ENCODE data around the gene DCANP1. TPM values are rescaled to one million over a fixed set of nuclear protein-coding genes. Genes with fewer than 3 reads are reported as not detected.
"Not testable (repeated sequence)": the region's sequence is repeated elsewhere in the genome, so short reads cannot be mapped to it uniquely, and the experiment has no call there.

DCANP1 gene, protein sequence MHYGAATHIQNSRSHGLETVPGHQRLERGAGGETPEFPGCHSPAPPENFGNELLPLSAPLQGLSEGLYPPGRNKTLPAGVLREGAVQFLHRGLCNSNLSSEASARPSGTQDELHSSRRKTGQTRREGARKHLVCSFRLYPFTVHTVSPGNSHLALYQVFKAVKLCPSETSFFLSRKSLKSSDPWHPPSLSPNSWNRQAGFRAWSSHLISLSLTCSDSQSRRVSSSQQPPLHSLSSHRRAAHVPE
- not detected for total RNA-seq

DNA sequence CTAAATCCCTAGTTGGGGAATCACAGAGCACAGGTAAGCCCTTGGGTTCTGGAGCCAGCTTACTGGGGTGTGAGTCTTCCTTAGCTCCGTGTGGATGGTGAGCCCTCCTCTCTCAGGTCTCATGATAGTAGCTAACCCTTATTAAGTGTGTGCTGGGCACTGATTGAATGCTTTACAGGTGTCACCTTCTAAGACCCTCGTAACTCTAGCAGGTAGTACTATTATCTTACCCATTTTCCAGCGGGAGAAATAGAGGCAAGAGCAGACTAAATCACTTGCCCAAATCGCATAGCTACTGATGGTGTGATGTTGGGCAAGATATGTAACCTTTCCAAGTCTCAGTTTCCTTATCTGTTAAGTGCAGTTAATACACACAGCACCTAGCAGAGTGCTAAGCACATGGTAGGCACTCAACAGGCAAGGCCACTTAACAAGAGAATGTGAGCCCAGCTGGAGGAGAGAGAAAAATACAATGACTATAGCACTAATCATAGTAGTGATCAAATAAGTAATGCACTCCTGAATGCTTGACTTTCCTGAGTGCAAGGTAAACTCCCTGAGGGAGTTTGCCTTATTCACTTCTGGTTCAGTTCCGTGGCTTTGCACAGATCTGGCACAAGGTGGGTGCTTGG, at the start of gene DCANP1:
Gene DCANP1 (minus strand): TSS at position 51 of the 632 bp plus-strand sequence. CDS start 240 bp downstream, outside the sequence.
- DNase-seq: no peak

DNA sequence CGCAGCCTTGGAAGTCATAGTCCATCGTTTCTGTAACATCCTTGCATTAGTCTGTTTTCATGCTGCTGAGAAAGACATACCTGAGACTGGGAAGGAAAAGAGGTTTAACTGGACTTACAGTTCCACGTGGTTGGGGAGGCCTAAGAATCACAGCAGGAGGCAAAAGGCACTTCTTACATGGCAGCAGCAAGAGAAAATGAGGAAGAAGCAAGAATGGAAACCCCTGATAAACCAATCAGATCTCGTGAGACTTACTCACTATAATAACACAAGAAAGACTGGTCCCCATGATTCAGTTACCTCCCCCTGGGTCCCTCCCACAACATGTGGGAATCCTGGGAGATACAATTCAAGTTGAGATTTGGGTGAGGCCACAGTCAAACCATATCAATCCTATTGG, 48.4 kb upstream of the DCANP1 start:
- not testable (repeated sequence) for DNase-seq

DNA sequence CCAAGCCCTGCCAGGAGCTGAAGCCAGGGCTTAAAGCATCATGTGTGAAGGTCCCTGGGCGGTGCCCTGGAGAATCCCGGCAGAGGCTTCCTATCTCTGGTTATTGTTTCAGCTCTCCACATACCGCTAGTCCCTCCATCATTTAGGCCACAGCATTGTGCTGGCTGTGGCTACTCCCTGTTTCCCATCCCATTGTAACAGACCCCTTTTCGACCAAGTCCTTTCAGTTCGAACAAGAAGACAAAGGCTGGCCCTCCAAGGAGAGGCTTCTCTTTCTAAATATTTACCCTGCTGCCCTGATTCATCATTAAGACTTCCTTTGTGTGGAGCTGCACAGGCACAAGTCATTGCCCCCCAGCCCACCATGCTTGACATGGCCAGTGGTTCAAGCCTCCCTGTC, 47.0 kb upstream of the DCANP1 start:
- no peak for DNase-seq

DNA sequence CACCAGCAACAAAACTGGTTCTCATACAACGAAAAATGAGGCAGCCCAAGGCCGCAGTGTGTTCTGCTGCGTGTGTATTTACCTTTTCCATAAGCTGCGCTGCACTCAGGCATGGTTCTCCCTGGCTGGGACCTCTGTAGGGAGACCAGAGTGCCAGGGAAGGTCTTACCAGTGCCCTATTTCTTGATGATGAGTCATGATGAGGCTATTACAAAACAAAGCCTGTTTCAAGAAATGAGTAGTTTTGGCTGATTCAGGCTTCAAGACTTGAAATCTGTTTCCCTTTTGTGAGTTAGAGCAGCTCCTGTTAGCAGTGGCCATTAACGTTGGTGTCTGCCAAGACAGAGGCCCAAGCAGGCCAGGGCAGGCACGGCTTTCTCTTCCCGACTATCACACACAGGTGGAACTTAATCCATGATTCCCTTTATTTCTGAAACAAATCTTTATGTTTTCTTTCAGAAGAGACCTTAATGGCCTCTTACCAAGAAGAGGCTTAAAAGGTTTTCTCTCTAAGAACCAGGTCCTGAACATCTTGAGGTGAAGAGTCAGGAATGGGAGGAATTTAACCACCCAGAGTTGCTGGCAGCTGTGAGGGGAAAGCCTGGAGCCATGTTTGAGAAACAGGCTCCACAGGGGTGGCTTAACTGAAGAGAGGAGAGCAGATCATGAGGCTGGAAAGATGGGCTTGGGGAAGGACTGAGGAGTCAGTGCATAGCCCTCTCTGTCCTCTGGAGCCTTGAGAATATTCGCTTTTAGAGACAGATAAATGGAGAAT, 46.4 kb upstream of the DCANP1 start:
- no peak for DNase-seq

DNA sequence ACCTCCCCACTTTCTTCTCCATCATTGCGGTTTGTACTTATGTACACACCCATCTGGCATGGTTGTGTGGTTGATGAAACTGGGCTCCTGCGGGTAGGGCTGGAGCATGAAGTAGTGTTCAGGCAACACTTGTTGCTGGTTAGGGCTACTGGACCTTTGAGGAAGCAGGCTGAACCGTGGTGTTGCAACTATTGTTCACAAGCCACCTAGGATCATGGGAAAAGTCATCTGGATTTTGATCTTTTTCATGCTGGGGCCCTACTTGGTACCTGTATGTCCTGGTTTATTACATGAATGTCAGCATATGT, 45.1 kb upstream of the DCANP1 start:
- no peak for DNase-seq

DNA sequence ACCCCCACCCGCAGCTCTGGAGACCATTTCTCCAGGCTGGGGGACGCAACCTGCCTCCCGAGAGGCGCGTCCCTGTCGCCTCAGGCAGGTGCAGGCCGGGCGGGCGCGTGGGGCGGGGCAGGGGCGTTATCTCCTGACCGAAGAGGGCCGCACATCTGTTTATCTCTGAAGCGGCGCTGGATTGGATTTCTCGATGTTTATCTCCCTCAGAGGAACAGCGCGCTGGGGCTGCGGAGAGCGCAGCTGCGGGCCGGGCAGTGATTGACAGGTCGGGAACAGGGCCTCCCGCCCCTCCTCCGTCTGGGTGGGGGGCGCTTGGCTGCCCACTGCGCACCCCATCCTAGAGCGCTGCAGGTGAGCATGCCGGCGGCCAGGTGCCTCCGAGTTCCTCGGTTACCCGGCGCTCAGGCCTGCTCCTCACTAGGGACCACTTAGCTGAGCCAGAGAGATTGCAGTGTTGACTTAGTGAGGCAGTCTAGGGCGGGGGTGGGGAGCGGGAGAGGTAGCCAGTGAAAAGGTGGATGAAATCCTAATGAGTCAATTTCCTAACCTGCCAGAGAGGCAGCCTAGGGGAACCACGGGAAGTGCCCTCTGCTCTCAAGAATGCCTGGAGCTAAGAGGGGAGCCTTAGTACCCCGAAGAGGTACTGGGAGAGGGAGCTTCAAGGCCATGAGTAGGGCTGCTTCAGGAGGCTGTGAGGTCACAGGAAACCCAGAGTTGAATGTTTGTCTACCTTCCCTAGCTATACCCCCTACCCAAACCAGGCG, 44.6 kb upstream of the DCANP1 start:
- DNase-seq: no peak

DNA sequence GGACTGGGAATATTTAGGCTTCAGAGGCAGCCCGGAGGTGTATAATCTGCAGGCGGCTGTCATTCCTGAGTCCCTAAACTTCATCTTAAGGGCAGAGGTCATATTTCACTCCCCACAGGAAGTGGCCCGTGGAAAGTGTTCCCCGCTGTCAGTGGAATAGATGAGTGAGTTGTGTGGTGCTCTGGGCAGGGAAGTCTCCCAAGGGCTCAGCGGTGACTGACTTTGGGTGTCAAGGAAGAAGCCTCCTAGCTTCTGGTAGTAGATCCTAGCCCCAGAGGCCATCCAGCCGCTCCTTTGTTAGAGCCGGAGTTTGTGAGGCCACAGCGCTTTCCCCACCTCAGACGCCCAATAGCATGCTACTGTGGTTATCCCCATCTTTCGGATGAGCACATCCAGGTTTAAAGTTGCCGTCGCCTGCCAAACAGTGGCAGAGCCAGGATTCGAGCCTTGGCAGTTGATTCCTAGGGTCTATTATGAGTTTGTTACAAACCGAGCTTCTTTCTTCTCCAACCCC, 43.9 kb upstream of the DCANP1 start:
- DNase-seq: no peak

DNA sequence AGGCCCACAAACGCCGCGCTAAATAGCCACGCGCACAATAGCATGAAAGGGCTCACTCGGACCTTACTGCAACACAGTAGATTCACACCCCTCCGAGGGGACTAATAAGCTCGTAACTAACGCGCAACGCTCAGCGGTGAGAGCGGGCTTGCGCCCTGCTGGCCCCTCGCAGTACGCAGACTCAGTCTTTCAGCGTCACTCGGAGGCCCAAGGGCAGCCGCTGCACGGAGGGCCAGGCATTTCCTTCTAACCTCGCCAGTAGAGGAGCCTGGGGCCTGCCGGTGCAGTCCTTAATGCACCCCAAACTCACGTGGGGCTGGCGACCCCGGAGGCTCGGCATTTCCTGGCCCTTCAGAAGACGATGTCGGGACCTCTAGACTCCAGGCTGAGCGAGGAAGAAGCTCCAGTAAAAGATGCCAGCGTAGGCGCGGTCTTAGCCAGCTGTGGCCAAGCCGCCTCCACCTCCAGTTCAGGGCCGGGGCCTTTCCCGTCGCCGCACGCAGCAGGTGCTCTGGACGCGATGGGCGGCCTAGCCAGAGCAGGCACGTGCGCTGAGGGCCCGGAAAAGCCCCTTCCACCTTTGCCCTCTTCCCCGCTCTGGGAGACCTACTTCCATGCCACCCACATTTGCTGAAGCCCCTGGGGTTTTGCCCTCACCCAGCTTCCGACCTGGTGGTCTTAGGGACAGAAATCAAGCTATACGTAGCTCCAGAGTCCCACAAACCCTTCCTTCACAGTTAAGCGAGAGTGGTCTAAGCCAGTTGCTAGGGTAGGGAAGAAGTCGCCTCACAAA, 43.3 kb upstream of the DCANP1 start:
- no peak for DNase-seq

DNA sequence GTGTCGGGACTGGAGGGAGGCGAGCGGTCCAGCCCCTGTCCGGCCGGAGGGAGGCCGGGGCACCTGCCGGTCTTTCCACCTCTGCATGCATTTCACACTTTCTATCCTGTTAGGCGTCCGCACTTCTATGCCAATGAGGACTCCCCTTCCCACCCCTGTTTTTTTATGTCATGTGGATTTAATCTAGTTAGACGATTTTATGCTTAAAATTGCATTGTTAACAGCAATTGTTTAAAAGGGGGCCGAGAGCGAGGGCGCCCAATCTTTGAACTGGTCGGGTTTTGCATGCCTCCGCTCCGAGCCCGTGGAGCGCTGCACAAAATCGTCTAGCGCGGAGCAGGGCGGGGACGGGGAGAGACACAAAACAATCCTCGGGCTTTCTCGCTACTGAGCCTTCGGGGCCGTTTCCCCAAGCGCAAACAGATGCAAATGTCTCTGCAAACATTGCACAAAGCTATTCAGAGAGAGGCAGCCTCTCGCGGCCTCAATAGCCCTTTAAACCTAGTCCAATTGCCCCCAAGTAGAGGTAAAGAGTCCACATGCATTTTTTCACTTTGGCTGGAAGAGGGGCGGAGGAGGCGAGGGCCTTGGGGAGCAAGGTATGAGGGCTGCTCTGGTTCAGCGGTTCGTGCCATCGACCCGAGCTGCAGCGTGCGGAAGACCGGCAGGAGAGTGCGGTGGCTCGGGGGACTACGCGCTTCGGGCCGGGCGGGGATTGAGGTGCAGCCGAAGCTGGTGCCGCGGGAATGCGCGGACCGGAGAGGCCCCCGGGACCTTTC, 42.5 kb upstream of the DCANP1 start:
- no peak for DNase-seq

DNA sequence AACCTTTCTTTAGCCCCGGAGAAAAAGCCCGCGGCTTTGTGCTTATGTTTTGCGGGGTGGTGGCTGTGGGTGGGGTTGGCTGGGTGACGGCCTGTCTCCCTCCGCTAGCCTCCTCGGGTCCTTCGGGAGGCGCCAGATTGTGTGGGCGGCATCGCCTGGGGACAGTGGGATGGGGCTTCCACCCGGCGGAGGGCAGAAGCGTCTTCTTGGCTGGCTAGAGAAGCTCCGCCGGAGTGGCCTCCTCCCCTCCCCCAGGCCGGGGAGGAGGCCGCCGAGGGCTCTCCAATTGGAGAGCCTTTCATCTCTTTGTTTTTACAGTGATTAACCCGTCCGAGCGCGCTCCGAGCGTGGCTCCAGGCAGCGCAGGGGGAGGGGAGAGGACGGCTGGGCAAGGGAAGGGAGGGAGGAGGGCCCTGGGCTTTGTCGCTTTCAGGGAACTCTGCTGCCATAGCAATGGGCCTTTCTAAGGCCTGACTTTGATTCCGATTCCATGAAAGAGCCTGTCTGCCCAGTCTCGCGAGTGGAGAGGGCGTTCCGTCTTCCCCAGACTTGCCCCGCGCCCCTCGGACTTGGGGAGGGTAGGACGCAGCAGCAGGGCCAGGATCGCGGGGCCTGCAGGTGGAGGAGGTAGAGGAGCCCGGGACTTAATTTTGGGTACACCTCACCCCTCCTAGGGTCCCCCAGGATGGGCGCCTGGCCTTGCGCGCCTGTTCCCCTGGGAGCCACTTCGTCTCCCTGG, 41.7 kb upstream of the DCANP1 start:
- no peak for DNase-seq

DNA sequence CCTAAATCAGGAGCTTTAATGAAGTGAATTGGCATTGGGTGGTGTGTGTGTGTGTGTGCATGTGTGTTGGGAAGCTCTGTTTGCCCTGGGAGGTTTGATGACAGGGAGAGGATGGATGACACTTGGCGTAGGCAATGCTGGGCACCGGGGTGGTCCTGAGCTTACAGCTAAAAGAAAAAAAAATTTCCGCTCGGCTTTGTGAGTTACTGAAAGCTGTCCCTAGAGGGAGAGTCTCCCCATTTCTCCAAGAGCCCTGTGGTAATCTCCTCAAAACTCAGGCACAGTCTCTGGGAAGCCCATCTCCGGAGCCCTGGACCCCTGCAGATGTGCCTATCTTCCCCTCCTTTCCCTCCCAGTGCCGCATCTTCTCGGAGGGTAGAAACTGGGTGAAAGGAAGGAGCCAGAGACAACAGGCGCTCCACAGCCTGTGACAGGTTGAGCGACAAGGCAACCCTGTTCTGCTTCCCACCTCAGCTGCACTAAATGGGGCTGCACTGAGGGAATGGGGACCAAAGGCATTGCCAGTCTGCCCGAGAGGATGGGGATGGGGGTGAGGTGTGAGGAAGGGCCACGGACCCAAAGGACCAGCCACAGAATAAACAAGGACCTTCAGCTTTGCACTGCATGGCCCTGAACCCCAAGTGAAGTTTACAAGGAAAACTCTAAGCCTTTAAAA, 40.8 kb upstream of the DCANP1 start:
- DNase-seq: no peak

DNA sequence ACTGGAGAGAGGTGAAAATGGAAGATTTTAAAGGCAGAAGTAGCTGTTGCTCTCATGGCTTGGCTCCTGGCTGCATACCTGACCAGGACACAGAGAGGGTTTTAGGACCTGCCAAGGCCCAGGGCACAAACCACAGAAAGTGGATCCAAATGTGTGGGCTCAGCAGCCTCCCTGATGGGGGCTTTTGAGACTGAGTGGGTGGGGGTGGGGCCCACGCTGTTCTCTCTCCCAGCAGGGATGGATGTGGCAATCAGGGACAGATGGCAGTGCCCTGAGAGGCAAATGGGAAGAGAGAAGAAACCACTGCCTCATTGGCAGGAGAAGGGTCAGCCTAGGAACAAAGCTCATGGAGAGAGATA, 39.9 kb upstream of the DCANP1 start:
- no peak for DNase-seq

DNA sequence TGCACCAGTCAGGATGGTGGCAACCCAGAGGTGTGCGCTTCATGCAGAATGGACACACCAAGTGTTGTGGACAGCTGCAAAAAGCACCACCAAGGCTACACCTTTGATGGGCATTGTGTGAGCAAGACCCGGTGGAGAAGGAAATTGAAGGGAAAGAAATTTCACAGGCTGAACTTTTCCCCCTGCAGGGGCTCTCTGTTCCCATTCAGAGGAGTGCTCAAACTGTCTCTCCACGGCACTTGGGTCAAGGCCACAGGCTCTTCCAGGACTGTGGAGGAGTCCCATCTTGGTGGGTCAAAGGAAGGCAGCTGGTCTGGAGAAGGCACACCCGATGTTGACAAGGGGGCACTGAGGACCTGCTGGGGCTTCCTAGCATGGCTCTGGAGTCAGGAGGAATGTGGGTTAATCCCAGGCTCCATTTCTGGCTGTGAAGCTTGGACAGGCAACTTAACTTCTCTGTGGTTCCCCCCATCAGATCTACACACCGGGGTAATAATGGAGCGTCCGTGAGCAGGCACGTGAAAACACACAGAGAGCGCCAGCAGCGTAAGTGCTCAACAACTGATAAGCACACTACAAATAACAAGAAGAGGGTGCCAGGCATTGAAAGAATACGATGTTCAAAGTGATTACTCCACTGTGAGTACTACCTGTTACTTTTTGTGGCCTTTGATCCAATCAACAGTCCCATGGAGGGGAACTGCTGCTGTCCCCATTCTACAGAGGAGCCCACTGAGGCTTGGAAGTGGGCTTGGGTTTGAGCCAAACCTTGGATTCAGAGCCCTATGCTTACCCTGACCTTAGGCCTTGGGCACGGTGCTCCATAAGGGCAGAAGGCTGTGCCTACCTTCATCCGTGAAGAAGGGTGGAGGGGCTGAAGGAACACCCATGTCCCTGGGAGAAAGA, 39.2 kb upstream of the DCANP1 start:
- DNase-seq: no peak

DNA sequence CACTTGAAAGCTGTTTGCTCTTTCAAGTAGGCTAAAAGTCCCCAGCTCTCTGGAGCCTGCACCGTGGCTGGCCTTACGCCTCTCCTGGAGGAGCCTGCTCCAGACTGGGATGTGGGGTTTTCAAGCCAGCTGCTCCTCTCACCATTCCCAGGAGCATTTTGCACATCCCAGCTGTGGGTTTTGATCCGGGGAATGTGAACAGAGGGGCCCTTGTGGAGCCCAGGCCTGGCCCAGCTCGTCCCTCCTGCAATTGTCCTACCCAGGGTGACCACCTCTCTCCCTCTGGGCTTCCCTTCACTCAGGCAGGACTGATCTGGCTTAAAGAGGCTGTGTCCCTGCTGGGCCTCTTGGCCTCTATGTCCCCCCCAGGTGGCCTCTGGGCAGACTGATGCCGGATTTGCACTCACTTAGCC, 37.5 kb upstream of the DCANP1 start:
- DNase-seq: no peak

DNA sequence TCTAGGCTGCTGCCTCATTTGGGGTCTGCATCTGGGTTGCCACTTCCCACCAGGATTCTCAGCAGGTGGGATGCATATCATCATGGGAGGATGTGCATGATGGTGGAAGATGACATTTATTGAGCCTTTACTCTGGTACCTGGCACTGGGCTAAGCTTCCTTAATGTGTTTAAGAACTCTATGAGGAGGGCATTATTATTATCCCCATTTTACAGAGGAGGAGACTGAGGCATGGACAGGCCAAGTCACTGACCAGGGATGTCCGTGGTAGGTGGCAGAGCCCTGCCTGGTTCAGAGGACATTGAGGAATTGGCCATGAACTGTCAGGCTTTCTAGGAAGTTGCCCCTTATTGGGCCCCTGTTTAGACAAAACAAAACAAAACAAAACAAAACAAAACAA, 36.1 kb upstream of the DCANP1 start:
- DNase-seq: no peak

DNA sequence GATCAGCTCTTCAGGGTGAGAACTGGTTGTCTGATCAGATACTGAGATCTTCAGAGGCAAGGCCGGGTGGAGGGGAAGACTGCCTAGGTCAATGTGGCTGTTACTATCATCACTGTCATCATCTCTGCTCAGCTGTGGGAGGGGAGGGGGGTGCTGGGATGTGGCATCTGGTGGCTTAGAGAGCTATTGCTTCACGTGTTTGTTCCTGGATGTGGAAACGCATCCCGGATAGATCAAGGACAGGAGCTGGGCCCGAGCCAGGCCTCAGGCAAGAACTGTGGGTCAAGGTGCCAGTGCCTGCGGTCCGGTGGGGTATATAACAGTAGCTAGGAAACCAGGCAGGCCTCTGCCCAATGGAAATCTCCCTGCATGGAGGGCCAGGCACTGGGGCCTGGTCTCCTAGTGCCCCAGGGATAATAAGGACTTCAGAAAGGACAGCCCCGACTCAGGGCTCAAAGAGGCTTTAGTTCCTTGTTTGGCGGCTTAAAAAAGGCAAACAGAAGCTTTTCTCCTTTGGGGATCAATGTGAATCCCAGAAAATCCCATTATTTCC, 35.3 kb upstream of the DCANP1 start:
- no peak for DNase-seq

DNA sequence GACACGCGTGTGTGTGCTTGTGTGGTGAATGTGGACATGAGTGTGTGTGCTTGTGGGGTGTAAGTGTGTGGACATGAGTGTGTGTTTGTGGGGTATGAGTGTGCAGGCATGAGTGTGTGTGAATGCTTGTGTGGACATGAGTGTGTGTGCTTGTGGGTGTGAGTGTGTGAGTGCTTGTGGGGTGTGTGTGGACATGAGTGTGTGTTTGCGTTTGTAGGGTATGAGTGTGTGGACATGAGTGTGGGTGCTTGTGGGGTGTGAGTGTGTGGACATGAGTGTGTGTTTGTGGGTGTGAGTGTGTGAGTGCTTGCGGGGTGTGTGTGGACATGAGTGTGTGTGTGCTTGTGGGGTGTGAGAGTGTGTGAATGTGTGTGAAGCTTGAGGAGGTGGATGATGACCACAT, 34.8 kb upstream of the DCANP1 start:
- no peak for DNase-seq

DNA sequence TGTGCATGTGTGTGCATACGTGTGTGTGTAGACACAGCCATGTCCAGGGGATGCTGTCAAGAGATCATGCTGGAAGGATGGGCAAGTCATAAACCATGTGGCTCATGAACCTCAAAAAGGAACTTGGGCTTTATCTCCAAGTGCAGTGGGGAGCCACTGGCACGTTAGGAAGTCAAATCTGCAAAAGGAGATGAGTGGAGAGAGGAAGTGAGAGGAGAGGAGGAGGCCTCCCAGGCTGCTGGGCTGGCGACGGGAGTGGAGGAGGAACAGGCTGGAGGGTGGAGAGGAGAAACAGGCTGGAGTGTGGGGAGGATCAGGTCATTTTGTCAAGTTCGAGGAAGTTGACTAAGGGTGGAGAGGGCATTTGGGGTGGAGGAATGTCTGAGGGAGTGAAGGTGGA, 34.2 kb upstream of the DCANP1 start:
- DNase-seq: no peak

DNA sequence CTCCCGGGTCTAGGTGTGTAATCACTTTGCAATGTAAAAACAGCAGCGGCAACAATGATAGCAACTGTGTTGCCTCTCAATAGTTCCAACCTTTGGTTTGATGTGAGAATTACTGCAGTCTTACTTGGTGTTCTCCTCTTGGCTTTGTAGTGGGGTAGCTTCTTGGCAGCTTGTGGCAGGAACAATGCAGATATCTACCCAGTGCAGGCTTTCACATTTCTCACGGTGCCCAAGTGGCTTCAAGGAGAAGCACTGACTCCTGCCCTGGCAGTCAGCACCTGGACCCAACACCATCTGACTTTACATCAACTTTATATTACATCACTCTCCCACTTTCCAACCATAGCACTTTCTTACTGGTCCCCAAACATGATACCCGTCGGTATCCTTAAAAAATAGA, 33.4 kb upstream of the DCANP1 start:
- DNase-seq: no peak
